GM21526 (cell line): ENCODE measurements around the gene CKS2.

Experiments used
- ATAC-seq: cut with Tn5 transposase; IDR thresholded peaks from one replicate; pipeline ENCODE4 v1.9.1; 2021; ENCODE audit warnings: moderate library complexity; ENCODE audit not compliant: unreplicated experiment, low FRiP score

CKS2 gene

DNA sequence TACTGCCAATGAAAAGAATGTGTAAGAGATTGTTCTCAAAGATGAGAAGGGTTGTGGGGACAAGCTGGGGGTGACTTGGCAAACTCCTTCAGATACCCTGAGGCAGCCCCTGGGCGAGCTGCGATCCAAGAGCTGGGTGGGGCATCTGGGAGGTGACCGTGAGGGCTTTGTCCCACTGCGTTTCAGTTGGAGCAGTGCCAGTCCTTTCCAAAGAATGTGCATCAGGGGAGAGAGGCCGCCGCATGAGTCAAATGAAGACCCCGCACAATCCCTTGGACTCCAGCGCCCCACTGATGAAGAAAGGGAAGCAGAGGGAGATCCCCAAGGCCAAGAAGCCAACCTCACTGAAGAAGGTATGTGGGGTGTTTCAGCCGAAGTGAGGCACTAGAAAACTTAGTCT is 35.7 kb downstream of the CKS2 start:
- no peak for ATAC-seq

DNA sequence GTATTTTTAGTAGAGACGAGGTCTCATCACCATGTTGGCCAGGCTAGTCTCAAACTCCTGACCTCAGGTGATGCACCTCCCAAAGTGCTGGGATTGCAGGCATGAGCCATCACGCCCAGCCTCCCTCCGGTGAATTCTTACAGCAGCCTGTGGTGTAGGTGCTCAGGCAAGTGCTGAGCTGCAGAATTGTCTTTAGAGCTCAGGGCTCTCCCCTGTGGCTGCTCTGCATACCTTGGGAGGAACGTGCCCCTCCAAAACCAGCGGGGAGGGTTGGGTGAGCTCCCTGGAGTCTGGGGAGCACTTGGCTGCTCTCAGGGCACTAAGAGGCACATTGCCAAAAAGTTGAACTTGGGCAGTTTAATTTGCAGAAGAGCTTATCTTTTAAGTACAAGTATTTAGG is 36.7 kb downstream of the CKS2 start:
- ATAC-seq, result no peak

DNA sequence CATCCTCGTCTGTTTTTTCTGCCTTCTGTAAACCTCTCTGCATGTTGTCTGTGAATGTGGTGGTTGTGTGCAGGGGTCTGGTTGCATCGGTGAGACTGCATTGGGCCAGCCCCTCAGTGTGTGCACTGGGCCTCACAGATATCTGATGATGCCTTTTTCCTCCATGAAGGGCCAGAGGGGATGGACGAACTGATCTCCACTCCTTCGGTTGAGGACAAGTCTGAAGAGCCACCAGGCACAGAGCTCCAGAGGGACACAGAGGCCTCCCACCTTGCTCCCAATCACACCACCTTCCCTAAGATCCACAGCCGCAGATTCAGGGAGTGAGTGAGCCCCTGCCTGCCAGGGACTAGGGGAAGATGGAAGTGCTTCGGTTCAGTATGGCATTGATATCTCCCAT is 38.6 kb downstream of the CKS2 start:
- ATAC-seq, result no peak

DNA sequence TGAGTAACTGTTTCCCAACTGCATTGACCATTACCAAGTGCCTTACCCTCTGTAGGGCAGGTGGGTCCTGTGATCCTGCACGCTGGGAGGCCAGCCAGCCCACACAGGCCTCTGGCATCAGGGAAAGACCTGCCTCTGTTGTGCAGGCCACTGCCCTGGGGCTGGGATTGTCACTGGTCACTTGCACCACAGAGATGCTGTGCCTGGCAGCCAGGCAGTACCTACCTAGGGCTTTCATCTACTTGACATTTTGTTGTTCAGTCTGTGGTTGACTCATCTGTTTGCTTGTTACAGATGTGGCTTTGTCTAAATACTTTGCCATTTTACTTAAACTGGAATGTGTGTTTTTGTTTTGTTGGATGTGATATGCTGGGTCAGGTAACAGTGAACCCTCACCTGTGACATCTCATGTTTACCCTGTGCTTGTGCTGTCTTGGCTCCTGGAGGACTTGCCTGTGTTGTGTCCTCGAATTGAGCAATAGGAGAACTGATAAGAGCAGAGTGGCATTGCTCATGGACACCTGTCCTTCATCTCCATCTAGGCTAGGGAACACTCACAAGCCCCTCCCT is 40.1 kb downstream of the CKS2 start:
- ATAC-seq, result no peak

DNA sequence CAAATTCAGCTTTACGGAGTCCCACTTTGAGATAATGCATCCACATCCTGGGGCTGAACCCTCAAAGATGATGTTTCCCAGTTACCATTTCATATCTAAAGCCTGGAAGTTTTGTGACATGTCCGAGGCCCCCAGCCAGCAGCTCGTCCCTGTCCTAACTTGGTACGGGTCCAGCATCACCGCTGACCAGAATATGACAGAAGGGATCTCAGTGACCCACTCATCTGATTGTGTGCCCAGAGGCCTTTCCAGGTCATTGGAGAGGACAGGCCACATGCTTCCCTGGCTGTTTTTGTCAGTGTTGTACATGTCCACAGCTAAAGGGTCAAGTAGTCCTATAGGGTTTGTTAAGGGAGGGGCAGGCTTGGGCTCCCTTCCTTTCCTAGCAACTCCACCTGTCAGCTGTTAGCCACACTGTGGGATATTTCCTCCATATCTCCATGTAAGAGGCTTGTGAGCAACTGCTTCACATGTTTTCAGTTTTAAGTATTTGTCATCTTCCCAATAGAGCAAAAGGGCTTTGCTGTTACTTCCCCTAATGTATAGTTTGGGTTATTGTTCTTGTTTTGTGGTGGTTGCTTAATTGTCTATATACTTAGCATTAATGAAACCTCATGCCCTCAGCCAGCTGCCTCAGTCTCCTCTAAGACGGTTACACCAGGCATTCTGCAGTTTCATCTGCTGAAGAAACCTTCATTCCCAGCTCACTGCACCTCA is 40.7 kb downstream of the CKS2 start:
- ATAC-seq, result no peak

DNA sequence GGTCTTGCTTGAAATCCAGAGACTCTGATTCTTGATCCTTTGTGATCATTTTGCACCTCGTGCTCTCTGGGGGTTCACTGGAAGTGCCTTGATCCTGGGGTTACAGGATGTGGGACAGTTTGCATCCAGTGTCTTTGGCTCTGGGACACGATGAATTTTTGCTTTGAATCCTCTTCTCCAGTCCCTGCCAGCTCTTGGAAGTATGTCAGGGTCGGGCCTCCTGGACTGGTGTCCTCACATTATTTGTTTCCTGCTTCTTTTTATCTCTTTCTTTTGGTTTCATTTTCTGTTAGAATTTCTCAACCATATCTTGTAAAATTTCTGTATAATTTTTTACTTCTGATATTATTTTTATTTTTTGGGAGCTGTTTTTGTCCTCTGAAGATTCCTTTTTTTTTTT is 41.5 kb downstream of the CKS2 start:
- no peak for ATAC-seq

DNA sequence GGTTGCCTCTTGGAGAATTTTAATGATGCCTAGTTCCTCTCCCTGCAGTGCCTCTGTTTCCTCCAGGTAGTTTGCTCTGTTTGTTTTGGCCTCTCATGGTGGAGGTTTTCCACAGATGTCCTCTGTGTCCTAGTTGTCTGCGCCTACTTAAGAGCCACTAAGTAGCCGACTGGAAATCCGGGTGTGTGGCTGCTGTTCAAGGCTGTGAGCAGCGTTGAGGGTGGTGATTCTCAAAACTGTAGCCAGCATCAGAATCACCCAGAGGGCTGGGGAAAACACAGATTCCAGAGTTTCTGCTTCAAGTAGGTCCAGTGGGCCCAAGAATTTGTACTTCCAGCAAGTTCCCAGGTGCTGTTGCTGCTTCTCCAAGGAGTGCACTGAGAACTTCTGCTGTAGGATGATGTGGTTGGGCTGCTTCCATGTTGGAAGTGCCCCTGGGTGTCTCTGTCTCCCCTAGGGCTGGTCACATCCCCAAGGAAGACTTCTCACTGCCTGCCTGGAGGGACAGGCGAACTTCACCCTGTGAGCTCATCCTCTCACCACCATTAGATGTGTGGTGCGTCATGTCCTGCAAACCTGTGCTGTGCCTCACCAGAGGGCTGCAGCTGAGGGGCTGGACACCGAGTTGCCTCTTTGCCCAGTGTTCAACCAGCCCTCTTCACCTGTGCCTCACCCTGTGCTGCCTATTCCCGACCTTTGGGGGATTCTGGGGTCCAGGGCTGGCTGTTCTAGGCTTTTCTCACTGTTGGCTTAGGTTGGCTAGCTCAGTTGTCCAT is 42.1 kb downstream of the CKS2 start:
- ATAC-seq, result no peak

DNA sequence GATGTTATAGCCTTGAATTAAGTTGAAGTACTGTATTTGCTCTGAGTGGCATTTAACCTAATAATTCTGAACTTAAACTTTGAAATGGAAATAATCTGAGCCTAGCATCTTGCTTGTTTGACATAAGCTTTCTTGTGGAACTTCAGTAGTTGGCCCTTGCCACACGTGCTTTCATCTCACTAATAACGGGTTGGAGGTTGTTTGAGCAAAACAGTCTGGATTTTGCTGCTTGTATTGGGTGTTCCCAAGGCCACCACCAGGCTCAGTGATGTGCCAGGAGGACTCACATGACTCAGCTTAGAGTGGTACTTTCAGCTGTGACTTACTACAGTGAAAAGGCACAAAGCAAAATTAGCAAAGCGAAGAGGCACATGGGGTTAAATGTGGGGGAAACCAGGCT is 43.0 kb downstream of the CKS2 start:
- ATAC-seq, result no peak

DNA sequence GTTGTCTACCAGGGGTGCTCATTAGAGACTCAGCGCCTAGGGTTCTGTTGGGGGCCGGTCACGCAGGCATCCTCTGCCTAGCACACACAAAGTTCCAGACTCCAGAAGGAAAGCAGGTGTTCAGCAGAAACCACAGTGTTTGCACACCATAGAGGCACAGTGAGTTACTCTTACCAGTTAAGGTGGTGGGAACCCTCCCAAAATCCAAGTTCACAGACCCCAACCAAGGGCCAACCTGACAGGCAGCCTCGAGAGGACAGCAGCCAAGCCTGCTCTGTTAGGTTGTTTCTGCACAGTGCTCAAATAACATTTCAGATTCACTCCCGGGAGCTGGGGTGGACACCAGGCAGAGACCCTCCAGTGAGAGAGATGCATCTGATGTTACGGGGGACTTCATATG is 43.5 kb downstream of the CKS2 start:
- no peak for ATAC-seq

DNA sequence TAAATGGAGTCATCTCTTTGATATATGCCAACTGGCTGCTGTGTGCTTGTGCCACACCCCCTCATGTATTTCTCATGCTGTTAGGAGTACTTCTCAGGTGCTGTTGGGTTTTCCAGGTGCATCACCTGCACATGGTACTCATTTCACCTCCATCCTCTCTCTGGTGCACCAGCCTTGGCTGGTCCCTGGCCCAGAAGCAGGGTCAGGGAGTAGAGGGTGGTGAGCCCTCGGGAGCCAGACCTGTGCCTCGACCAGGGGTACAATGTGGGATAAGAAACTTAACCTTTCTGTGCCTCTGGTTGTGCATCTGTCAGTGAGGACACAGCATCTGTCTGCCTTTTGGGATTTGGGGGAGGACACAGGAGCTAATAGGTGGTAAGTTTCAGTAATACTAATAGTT is 45.8 kb downstream of the CKS2 start:
- ATAC-seq, result no peak

DNA sequence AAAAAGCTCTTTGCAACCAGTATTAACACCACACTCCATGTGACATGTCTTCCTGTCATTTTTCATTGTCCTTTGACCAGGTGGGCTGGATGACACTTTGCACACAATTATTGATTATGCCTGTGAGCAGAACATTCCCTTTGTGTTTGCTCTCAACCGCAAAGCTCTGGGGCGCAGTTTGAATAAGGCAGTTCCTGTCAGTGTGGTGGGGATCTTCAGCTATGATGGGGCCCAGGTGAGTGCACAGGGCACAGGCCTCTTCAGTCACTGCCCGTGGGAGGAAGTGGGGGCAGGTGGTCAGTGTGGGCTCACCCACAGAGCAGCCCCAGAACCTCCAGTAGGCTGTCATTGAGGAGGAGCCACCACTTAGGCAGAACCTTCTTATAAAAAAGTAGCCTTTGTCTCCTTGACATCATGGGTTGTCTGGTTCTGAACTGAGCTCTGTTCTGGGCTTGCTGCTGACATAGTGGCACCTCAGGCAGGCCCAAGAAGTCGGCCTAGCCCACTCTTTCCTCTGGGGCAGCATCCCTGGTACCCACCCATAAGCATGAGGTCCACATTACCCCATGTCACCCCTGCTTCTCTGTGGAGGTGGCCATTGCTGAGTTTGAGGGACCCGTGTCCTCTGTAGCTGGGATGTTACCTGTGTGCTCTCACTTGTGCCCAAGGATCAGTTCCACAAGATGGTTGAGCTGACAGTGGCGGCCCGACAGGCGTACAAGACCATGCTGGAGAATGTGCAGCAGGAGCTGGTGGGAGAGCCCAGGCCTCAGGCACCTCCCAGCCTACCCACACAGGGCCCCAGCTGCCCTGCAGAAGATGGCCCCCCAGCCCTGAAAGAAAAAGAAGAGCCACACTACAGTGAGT is 46.6 kb downstream of the CKS2 start:
- no peak for ATAC-seq

DNA sequence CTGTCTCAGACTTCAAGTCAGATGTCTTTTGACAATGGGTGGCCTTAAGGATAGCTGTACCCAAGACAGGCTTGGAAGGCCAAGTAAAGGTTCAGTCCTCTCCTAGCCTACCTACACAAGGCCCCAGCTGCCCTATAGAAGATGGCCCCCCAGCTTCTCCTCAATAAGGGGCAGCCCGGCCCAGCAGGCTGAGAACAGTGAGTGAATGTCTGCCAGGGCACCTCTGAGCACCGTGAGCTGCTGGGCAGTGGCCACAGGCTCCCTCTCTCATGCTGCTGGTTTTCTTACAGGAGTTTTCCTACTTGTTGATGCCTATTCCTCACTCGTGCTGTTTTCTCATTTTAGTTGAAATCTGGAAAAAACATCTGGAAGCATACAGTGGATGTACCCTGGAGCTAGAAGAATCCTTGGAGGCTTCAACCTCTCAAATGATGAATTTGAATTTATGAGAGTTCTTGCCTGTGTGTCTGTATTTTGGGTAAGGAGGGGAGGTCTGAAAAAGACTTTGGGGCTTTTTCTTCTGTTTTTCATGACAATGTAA is 47.5 kb downstream of the CKS2 start:
- ATAC-seq, result no peak

DNA sequence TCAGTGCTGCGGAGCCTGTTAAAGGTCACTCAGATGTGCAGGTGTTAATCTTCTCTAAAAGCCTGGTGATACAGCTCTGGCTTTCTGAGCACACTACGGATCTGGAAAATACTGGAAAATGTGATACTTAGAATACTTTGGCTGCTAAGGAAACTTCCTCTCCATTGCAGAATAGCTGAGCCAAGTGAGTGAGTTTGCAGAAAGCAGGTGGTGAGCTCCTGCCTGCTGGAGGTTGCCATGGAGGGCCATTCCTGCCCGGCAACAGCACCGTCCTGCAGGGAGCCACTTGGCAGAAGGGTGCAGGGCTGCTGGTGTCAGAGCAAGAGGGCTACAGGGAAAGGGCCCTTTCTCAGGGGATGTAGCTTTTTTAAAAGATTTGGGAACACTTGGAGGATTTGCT is 48.0 kb downstream of the CKS2 start:
- ATAC-seq, result no peak

DNA sequence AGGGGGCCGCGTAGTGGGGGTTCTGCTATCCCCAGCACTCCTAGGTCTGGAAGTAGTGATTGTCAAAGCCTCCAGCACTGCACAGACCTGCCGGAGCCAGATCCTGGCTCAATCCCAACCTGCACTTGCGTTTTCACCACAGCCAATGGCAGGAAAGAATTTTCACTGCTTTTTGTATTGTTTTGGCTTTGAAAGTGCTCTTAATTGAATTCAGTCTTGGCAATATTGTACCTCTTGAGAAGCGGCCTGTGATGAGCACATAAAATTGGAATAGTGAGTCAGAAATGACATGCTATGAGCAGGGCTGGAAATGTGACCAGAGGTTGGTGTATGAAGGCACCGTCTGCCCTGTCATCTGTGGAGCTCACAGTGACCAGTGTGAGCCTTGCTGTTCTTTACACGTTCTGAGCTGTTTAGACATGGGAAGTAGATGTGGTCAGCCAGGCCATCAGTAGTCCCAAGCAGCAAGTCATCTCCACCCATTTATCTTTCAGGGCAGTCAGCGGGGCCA is 48.8 kb downstream of the CKS2 start:
- no peak for ATAC-seq

DNA sequence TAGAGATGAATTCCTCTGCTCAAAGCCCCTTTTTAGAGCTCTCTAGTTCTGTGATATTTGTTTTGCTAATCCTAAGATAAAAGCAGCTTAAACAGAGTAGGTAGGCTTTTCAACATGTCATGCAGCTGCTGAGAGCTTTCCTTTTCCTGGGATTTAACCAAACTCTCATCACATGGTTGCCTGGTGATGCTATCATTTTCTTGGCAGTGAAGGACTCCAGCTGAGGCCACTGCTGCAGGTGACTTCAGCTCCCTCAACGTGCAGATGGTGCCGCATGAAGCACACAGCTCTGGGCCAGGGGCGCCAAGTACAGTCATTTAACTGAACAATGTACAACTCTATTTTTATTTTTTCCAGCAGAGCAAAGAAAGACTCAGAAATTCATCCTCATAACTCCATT is 49.5 kb downstream of the CKS2 start:
- ATAC-seq, result no peak

DNA sequence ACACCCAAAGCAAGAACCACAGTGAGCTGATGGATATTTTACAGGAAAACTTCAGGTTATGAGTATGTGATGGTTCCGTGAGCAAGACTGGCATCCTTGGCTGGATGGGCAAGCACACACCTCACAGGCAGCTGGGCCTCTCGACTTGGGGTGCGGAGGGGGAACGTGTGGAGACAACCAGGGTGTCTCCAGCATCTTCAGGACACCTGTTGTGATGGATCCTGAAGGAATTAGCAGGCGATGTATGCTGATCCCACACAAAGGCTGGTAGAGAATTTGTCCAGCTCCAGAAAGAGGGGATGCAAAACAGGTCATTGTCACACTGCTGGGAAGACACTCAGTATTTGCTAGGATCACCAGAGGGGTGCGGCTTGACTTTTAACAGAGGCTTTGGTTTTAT is 50.0 kb downstream of the CKS2 start:
- no peak for ATAC-seq

DNA sequence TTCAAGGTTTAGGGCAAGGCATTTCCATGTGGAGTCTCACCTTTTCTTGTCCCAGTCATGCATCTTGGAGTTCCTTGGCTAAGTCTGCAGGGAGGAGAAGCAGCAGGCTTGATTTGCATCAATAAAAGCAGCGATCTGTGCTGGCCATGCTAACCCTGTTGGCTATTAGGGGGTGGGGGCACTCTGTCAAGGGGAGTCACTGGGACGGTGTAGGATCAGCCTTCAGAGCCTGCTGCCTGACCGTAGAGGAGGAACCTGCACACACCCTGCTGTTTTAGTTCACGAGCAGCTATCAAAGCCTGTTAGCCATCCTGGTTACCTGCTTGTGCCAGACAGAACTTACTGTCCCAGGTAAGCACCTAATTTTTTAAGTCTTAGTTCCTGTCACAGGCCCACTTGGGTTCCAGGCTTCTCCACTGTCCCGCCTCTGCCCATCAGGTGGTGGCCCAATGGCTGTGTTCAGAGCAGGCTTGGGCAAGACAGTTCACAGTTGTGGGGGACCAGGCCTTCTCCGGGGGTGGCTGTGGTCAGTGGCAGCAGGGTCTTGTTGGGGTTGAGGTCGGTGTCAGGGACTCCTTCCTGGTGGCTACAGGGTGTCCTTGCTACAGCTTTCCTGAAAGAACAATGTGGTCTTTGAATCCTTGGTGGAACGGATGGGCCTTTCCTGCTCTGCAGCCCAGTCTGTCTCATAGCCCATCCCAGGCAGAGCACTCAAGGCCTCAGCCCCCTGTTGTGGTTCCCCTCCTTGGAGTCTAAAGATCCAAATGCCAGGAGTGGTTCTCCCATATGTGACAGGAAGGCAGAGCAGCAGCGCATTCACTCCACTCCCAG is 51.0 kb downstream of the CKS2 start:
- ATAC-seq, result no peak

DNA sequence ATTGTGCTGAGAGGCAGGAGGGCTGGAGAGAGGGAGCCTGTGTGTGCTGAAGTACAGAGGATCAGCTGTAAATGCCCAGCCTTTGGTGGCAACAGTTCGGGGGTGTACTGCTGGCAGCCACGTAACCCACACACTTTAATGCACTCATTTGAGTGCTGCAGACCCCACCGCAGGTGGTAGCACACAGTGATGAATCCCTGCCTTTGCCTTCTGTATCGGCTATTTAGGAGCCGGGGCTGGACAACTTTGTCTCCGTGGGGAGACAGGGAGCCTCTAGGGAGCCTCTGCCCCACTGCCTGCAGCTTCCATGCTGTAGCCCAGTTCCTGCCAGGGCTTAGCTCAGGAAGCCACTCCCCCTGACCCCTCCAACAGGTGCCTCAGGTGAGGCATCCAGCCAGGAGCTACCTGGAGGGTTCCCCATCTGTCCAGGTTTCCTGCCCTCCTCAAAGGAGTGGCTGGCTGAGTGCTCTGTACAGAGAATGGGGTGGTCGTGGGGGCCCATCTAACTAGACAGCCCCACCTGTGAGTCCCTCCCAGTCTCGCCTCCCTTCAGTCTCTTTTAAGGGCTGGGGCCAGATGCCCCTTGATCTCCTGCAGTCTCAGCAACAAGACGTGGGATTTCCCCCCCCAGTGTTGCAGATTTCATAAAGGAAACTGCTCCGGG is 51.8 kb downstream of the CKS2 start:
- no peak for ATAC-seq

DNA sequence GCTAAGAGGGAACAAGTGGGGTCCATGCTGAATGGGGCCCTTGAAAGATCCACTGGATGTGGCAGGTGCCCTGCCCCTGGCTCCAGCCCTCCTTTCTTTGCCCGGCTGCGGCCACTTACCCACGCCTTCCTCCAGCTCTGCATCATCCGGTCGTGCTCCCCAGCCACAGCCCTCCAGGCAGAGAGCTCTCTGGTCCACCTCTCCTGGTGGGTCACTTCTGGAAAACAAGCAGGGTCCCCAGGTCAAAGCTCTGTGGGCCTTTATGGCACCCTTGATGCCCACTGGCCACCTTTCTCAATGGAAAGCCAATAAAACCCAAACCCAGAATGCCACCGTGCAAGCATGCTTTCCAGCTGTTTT is 52.3 kb downstream of the CKS2 start:
- no peak for ATAC-seq
